Measurements from ENCODE around the gene RFNG. TPM values are rescaled to one million over a fixed set of nuclear protein-coding genes. Genes with fewer than 3 reads are reported as not detected.

RFNG gene
- total RNA-seq, 1 experiment from 2014 or later, result 46.7 TPM

DNA sequence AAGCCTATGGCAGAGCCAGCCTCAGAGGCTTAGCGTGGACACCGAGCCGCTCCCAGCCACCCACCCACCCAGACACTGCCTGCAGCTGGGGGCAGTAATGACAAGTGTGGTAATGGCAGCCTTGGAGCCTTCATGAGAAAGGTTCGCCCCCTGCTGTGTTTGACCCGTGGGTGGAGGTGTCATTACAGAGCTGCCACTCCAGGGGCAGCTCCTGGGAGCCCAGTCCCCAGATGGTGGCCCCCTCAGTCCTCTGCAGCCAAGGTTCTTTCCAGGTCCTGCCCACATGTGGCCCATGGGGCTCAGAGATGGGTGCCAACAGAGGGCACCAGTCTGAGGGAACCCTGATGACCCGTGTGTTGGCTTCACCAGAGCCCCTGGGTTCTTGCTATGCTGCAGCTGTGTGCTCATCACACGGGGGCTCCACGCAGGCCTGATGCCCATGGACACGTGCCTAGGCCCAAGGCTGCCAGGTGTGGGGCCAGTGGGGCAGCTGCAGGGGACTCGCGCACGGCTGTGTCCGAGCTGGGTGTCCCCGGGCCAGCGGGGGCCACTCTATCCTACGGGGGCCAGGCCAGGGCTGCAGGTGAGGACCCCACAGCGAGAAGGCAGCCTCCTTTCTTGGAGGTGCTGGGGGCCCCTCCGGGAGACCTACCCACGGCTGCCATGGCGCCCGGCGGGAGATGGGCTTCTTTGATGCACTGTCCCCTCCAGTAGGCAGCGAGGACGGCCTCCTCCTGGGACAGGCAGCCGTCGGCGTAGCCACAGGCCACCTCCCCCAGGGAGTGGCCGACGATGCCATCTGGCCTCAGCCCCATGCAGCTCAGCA lies 38.3 kb upstream of the RFNG start:
- no peaks in the 10 kb centered on the region for H3K9me3 ChIP-seq (ENCODE audit: low read length)
- H2AFZ ChIP-seq (ENCODE audit: low read length), result no peak overlapping the region
- ChIA-PET CTCF (no interaction called here), POLR2A (ENCODE audit: unreplicated experiment) (no interaction called here)
- H3K4me1 ChIP-seq (ENCODE audit: insufficient read depth, low read length), result no peaks in the 10 kb centered on the region
- ATAC-seq (no peak), DNase-seq (no peak)
- BruUV-seq (replicated peaks), result no TSS peak
- no peak overlapping the region for H3K27ac ChIP-seq (ENCODE audit: low read length)
- peaks cover 8% of the 10 kb centered on the region for H3K79me2 ChIP-seq (ENCODE audit: low read length)
- TF ChIP-seq, protein P1, sequence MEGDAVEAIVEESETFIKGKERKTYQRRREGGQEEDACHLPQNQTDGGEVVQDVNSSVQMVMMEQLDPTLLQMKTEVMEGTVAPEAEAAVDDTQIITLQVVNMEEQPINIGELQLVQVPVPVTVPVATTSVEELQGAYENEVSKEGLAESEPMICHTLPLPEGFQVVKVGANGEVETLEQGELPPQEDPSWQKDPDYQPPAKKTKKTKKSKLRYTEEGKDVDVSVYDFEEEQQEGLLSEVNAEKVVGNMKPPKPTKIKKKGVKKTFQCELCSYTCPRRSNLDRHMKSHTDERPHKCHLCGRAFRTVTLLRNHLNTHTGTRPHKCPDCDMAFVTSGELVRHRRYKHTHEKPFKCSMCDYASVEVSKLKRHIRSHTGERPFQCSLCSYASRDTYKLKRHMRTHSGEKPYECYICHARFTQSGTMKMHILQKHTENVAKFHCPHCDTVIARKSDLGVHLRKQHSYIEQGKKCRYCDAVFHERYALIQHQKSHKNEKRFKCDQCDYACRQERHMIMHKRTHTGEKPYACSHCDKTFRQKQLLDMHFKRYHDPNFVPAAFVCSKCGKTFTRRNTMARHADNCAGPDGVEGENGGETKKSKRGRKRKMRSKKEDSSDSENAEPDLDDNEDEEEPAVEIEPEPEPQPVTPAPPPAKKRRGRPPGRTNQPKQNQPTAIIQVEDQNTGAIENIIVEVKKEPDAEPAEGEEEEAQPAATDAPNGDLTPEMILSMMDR (conservative IDR thresholded peaks at IDR 0.05; ENCODE audit: low read depth, low read length), result no peak
- no peak for TF ChIP-seq EZH2phosphoT487 (IDR thresholded peaks at IDR 0.05; ENCODE audit: borderline replicate concordance, low read length)
- TF ChIP-seq EZH2 (IDR thresholded peaks at IDR 0.05; ENCODE audit: low read length, unreplicated experiment), result no peak
- intact Hi-C loops (cut with micrococcal nuclease), result no loop called here
- no peak overlapping the region for H3K4me3 ChIP-seq (ENCODE audit: low read length)
- no peak overlapping the region for H3K4me2 ChIP-seq (ENCODE audit: low read length)
- no peaks in the 10 kb centered on the region for H3F3A ChIP-seq (ENCODE audit: low read length, unreplicated experiment)
- H3K9ac ChIP-seq (ENCODE audit: low read length), result no peak overlapping the region
- peaks cover 11% of the 10 kb centered on the region; the same call in 1 of the 2 replicates for H4K20me1 ChIP-seq (ENCODE audit: low read length)
- H3K9me2 ChIP-seq (replicated peaks; ENCODE audit: low read length), result no peaks in the 10 kb centered on the region
- peaks cover 77% of the 10 kb centered on the region for H3K36me3 ChIP-seq (ENCODE audit: low read depth, low read length)
- no peaks in the 10 kb centered on the region for H3K27me3 ChIP-seq (ENCODE audit: low read length)

- no peak overlapping the region for H3K4me3 ChIP-seq (ENCODE audit: low read length)
- intact Hi-C loops (cut with micrococcal nuclease), result no loop called here
- H3K9me2 ChIP-seq (replicated peaks; ENCODE audit: low read length), result no peaks in the 10 kb centered on the region
- CTCF ChIA-PET, result no interaction called here
- no peak overlapping the region for H2AFZ ChIP-seq (ENCODE audit: low read length)
- ATAC-seq (no peak), DNase-seq (no peak)
- H3K79me2 ChIP-seq (ENCODE audit: low read length), result peaks cover 4% of the 10 kb centered on the region; the same call in 1 of the 2 replicates
- peaks cover 8% of the 10 kb centered on the region; the same call in 1 of the 2 replicates for H4K20me1 ChIP-seq (ENCODE audit: low read length)
- no peak overlapping the region for H3K27ac ChIP-seq (ENCODE audit: low read length)
- TF ChIP-seq, protein P1 (conservative IDR thresholded peaks at IDR 0.05; ENCODE audit: low read depth, low read length), result no peak
- TF ChIP-seq EZH2phosphoT487 (IDR thresholded peaks at IDR 0.05; ENCODE audit: borderline replicate concordance, low read length) (no peak), EZH2 (IDR thresholded peaks at IDR 0.05; ENCODE audit: low read length, unreplicated experiment) (no peak)
- H3K4me2 ChIP-seq (ENCODE audit: low read length), result no peak overlapping the region
- H3K36me3 ChIP-seq (ENCODE audit: low read depth, low read length), result peaks cover 78% of the 10 kb centered on the region
- no peaks in the 10 kb centered on the region for H3F3A ChIP-seq (ENCODE audit: low read length, unreplicated experiment)
- H3K9me3 ChIP-seq (ENCODE audit: low read length), result no peaks in the 10 kb centered on the region
- H3K9ac ChIP-seq (ENCODE audit: low read length), result no peak overlapping the region
- no peaks in the 10 kb centered on the region for H3K27me3 ChIP-seq (ENCODE audit: low read length)
- POLR2A ChIA-PET (ENCODE audit: unreplicated experiment), result no interaction called here
- no peaks in the 10 kb centered on the region for H3K4me1 ChIP-seq (ENCODE audit: insufficient read depth, low read length)
- no TSS peak for BruUV-seq (replicated peaks)
These were observed 37.5 kb upstream of the RFNG start for GRCh38 chr17:82088838-82089722.
